Adrenal gland (tissue), 5 donors: Measurements from ENCODE around the gene SLC35F2.

Experiments used
- POLR2A ChIP-seq, 2 donors: fragments of 450-650 bp; IDR thresholded peaks; one replicate each; pipeline ENCODE4 v1.6.1; 2017; ENCODE audit warnings: antibody characterized with exemption in 2 of 2, mild to moderate bottlenecking in 2 of 2, moderate library complexity in 1 of 2
- TF ChIP-seq, protein P1 (sequence below), 6 experiments: fragments of 450-650 bp in 4 of 6; fragments of 200-600 bp in 2 of 6; sonication (generic) in 1 of 6; IDR thresholded peaks; 1 replicate in 5 of 6; 2 replicates in 1 of 6; pipeline versions ENCODE4 v1.5.1 to v1.8.0; 2016 to 2021; ENCODE audit warnings: antibody characterized with exemption in 6 of 6, mild to moderate bottlenecking in 2 of 6, moderate library complexity in 1 of 6
- donor health status: DM: no; HTN: no; CAD: no.

- TF ChIP-seq, protein P1, sequence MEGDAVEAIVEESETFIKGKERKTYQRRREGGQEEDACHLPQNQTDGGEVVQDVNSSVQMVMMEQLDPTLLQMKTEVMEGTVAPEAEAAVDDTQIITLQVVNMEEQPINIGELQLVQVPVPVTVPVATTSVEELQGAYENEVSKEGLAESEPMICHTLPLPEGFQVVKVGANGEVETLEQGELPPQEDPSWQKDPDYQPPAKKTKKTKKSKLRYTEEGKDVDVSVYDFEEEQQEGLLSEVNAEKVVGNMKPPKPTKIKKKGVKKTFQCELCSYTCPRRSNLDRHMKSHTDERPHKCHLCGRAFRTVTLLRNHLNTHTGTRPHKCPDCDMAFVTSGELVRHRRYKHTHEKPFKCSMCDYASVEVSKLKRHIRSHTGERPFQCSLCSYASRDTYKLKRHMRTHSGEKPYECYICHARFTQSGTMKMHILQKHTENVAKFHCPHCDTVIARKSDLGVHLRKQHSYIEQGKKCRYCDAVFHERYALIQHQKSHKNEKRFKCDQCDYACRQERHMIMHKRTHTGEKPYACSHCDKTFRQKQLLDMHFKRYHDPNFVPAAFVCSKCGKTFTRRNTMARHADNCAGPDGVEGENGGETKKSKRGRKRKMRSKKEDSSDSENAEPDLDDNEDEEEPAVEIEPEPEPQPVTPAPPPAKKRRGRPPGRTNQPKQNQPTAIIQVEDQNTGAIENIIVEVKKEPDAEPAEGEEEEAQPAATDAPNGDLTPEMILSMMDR (IDR thresholded peaks at IDR 0.05), result no peak
- no peak for TF ChIP-seq POLR2A (IDR thresholded peaks at IDR 0.05)
These were observed 108.3 kb downstream of the SLC35F2 start for GRCh38 chr11:107750313-107750712.
